GM03348 (cell line): ENCODE data around the gene PTGER3.

Experiments used
- DNase-seq: peaks from one replicate; pipeline ENCODE4 v3.0.0; 2012; ENCODE audit warnings: low spot score

The PTGER3 gene

DNA sequence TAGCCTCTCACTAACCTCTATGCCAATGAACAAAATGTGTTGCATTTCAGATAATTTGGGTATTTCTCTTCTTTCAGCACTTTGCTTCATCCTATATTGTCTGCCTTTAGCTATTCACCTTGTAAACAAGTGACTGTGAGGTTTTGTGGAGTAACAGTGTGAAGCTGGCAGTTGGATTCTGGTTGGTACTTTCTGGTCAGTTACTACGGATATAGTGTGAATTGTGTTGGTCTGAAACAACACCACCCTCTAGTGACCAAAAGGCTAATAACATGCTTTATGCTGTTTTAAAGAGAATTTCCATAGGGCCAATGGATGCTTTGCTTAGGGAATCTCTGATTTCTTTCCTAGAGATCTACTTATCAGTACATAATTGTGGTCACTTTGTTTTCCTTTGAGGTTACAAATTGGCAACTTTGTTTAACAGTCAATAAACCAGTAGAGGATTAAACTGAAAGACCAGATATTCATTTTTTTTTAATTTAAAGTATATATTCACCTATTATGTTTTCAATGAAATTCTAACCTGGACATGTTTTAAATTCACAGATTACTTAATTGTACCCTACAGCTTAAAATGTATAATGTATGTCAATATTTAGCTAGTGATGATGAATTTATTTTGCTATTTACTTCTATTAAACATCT lies 2.5 kb upstream of the PTGER3 start:
- peak; percentile 75 for DNase-seq

DNA sequence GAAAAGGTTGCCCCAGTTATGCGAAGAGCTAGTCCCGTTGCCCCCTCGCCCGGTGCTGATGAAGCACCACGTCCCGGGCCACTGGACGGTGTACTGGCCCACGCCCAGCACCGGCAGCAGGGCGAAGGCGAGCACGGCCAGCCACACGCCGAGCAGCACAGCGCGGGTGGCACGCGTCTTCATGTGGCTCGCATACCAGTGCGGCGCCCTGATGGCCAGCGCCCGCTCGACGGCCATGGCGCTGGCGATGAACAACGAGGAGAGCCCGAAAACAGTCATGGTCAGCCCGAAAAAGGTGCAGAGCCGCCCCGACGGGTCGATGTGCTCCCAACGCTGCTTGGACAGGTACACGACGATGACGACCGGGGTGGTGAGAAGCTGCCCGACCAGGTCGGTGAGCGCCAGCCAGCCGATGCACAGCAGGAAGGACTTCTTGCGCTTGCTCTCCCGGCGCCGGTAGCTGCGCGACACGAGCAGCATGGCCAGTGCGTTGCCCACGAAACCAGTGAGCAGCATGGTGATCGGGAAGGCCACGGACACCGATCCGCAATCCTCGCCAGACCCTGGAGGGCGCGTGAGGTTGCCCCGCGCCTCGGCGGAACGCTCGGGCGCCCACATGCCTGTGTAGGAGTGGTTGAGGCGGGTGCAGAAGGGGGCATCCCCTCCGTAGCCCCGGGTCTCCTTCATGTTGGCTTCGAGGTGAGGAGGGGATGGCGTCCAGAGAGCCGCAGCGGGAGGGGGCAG lies 553 bp downstream of the PTGER3 start:
- DNase-seq = peak; percentile 55

DNA sequence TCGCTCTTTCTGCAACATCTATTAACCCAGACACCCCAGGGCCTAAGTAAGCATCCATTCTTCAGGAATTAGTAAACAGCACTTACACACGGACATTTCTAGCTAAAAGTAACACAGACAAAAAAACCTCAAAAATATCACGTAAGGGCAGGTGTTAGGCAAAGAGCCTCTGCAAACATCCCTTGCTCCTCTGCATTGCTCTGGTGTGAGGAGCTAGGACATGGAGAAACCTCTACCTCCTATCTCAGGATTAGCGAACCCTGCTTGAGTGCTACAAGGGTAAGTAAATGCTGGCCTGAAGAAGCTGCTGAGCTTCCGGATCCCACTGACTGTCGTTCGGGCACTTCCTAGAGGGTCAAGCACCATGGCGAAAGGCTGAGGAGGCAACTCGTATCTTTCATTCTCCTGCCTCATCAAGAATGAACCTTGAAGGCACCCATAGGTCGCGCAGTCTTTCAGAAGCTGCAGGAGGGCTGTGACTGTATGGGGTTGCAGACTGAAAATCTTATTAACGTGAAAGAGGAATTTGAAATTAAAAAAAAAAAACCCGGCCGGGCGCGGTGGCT lies 2.1 kb downstream of the PTGER3 start:
- no peak for DNase-seq

DNA sequence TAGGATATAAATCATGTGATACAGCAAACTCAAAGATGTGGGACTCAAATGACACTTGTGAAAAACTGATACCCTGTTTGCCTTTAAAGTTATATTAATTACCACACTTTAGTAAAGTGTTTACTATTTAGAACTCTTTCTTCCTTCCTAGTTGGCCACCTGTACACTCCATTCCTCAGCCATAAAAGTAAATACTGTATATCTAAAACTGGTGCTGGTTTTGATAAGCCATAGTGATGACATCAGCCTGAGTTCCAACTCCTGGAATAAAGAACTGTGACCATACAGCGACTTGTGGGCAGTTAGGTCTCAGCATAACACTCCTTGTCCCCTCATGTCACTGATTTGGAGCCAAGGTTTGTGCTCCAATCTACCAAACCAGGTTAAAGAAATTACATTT lies 2.8 kb downstream of the PTGER3 start:
- no peak for DNase-seq

DNA sequence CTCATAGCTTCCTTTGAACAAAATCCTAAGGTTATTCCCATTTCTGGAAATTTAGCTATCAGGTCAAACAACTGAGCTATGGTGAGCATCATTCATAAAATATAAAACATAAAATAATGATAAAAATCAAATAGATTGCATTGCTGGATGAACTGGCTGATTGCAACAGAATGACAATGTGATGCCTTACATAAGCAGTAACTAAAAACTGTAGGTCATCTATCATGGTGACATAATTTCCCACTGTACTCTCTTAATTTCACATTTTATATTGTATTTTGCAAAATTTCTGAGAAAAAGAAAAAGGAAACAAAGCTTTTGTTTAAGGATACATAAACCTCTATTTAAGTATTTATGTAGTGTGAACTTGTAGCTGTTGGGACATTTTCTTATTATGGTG lies 4.6 kb downstream of the PTGER3 start:
- no peak for DNase-seq

DNA sequence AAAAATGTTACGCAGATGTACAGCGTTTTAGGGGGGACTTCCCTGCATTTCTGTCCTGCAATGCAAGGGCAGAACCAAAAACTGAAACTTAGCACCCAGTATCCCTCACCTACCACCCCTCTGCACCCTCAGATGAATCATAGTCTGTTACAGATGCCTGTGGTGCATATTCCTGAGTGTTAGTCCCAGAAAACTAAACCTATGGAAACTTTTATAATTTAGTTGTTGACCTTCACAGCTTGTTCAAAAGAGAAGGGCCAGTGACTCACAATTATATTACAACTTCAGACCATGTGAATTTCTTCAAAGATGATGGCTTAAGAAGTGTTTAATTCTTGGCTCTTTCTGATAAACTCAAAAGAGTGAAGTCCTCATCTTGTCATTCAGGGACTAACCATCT lies 5.8 kb downstream of the PTGER3 start:
- DNase-seq = no peak

DNA sequence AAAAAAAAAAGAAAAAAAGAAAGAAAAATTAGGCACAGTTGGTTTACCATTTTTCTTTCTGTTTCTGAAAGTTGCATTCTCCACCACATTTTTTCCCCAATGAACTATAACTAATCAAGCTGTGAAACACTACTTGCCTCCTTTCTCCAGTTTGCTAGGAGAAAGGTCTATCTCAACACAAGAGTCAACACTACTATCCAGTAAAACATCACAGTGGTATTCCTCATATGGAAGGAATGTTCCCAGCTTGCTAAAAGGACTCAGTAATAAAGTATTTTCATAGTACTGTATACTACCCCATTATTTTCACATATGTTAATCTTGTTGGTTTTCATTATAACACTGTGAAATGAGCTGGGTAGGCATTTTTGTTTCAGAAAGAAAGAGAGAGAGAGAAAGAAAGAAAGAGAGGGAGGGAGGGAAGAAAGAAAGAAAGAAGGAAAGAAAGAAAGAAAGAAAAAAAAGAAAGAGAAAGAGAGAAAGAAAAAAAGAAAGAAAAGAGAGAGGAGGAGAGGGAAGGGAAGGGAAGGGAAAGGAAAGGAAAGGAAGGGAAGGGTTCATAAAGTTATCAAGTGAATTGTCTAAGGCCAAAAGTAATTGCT lies 7.9 kb downstream of the PTGER3 start:
- peak; percentile 31 for DNase-seq

DNA sequence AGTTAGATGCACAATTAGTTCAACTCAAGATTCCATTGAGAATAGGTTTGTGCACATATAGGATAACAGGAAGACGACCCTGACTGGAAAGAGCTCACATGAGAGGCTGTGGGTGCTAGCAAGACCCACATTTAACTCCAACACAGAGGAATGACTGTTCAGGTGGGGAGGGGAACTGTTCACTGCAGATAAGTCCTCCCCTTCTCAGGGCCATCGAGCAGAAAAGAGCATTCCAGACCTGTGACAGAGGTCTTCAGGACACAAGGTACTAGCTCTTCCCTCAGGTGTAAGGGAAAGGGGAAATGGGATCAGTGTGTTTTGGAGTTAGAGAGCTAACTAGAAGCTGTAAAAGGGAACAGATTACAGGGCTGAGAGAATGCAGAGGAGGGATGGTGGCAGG lies 8.7 kb downstream of the PTGER3 start:
- no peak for DNase-seq

DNA sequence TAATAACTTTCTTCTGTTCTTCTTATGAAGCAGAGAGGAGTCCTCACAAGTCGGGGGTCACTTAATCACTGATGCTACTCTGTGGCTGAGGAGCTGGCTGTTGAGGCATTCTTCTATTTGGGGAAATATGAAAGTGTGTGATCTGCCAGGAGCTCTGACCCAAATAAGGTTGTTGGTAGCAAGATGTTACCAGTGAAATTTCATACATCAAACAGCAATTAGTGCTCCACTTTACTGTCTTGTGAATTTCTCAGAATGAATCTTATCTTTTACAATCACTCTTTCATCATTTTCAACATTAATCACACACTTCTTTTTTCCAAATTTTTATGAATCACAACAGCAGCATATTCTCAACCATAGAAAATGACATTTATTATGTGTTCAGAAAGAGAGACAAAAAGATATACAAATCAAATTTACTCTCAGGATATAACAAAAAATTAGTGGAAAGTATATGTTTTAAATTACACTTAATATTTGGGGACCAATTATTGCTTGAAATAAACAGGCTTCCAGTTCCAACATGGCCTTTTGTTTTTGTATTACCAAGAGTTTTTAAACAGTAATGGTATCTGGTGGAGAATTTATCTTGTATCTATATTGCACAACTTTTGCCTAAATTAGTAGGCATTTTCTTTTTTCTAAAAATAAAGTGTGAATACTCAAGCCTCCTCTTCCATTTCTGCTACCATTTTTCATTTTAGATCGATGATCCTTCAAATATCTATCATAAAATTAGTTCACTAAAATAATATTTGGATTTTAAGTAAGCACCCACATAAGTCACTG lies 9.6 kb downstream of the PTGER3 start:
- DNase-seq = no peak

DNA sequence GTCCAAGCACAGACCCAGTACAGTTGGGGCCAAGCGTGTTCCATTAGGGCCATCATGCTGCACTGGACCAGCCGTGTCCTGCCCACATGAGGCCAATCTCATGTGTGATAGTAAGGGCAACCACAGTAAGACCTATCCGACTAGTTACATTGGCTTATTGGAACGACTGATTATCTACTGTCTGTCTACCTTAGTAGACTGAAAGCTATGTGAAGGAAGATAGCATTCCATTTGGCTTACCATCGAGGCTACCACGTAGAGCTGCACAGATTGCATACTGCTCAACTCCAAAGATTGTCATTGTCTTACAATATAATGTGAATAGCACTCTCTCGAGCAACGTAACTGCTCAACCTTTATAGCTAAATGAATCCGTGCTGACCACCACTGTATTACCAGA lies 10.6 kb downstream of the PTGER3 start:
- DNase-seq = no peak

DNA sequence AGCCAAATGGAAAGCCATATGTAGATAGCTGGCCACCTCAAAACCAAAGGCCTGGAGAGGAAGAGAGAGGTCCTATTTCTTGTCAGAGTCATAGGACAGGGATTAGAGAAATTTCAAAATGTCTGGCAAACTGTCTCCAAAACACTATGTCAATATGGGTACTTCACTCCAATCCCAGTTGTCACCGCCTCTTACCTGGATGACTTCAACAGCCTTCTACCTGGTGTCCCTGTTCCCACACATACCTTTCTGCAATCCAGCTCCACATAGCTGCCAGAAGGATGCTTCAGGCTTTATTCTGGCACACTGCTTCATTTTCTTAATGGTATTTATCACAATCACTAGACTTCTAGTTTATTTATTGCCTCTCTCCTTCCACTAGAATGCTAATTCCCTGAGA lies 14.5 kb downstream of the PTGER3 start:
- no peak for DNase-seq

DNA sequence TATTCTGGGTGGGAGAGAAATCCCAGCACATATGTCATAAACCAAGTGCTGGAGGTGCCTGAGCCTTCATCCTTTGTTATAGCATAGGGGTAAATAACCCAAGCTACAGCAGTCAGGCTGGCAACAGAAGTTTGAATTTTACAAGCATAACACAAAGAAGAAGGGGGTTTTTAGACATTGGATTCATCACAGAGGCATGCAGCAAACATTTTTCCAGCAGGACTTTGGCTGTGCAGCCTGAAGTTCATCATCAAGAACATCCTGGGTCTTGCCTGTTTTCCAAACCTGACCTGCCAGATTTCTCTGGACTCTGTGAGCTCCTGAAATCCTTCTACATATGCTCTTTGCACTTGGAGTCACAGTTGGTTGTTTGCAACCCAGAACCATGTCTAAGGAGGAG lies 16.2 kb downstream of the PTGER3 start:
- DNase-seq = peak; percentile 53

DNA sequence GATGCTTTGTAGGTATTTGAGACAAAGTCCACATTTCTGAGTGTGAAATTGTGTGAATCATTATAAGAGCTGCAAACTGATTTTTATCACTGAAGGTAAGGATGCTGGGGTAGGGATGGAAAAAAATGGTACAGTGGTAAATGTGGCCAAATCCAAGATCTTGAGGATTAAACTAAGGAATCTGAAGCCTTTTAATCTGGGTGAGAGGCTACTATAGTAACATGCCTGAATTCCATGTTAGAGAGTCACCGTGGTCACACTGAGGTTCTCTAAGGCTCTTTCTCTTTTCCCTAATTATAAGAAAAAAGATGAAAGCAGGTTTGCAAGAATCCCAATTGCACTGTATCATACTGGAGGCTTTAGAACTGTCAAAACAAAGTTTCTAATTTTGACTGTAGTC lies 17.6 kb downstream of the PTGER3 start:
- DNase-seq = peak; percentile 47

DNA sequence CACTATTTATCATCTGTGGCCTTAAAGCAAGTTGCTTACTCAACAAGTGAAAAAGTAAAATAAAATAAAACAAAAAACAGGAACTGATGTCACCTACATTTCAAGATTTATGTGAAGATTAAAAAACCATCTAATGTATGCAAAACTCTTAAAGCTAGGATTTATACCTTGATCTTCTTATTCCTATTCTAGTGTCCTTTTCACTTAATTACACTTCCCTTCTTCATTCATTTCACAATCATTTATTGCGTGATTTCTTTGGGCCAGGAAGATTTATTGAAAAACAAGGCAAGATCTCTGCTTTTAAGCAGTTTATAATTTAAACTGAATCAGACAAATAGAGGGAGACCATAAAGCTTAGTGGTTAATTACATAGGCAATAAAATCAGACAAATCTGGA lies 18.6 kb downstream of the PTGER3 start:
- no peak for DNase-seq

DNA sequence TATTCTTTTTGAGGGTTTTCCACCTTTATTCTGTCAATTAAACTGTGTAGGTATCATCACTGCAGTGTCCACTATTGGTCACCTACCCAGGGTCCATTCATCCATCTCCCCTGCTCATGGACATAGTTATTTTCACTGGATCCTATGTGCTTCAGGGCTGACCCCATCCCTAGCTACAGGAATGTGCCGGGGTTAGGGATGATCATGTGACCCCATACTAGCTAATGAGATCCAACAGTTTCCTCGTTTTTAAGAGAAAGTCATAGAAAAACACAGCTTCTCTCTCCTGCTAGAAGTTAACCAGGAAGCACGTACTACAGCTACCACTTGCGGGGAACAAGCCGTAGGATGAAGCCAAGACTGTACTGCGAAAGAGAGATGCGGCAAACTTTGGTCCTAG lies 19.6 kb downstream of the PTGER3 start:
- no peak for DNase-seq

DNA sequence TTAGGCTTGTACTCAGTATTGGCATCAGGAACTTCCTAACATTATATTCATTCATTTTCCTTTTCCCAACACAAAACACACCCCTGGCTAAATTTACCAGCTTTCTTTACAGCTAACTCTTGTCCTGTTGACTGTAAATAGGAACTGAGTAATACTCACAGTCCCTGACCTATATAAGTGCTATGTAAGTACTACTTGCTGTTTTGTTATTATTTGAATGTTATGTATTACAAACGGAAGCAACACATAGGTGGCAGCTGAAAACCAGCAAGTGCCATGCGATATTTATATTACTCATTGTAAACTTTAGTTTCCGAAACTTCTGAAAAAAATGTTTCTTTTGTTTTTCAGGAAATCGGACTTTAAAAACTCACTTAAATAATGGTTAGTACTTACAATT lies 21.5 kb downstream of the PTGER3 start:
- no peak for DNase-seq

DNA sequence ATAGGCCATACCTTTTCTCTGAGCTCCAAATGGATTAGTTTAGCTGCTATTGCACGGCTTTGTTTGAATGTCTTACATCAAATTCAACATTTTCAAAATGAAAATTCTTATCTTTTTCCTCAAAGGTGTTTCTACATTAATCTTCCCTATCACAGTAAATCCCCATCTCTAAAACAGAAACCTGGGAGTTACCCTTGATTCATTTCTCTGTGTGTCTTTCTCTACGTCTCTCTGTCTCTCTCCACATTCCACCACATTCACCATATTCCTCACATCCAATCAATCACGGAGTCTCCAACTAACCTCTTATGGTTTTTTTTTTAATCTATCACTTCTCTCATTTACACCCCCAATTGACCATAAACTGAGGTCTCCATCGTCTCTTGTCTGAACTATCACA lies 24.1 kb downstream of the PTGER3 start:
- DNase-seq = no peak

DNA sequence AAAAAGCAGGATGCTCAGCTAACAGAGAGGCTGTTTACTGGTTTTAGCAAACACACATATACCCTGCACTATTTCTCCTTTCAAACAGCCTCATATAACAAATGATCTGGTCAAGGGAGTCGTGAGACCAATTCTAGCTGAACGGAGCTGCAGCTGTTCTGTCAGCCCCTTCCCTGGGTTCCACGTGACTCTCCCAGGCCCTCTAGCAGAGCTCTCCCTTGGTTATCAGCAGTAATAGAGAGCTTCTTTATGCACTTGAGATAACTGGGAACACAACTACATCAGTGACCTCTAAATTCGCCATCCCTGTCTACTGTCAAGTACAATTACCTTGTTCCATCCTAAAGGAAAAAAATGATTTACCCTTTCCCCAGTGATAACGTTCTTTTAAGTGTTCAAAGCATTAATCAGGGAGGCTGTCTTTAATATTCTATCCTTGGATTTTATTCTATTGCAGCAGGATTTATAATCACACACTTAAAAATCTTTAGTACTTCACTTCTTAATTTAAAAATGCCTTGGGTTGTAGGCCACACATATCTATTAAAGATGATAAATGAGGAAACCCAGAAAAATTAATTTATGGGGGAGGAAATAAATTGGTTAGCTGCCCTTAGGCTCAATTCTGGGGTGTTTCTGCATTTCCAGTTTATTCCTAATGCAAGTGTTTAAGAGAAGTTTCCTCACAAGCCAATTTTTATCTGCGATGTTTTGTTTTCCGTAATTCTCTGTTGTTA lies 28.2 kb downstream of the PTGER3 start:
- DNase-seq = no peak

DNA sequence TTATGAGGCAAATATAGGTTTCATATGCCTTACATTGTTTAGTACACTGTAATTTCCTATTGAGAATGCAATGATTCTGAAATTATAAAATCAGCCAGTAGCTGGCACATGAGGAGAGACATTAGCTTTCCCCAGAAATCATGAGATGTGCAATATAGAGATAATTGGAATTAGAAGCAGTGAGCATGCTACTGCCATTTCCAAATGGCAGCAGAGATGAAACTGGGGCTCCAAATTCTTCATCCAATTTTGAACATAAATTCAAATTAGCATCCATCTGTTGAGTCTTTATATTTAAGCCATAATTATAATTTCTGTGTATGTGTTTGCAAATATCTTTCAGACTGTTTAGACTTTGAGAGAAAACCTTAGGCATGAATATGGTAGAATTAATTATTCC lies 28.8 kb downstream of the PTGER3 start:
- no peak for DNase-seq

DNA sequence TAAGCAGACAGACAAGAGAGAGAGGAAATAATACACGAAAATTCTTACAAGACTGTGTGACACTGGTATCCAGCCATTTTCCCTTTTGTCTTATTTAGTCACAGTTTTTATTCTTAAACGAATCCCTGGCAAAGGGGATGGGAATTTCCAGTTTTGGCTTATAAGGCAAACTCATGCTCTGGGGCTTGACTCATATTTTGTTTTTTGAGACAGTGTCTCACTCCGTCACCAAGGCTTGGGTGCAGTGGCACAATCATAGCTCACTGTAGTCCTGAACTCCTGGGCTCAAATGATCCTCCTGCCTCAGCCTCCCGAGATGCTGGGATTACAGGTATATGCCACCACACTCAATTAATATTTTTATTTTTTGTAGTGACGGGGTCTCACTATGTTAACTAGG lies 31.9 kb downstream of the PTGER3 start:
- no peak for DNase-seq

DNA sequence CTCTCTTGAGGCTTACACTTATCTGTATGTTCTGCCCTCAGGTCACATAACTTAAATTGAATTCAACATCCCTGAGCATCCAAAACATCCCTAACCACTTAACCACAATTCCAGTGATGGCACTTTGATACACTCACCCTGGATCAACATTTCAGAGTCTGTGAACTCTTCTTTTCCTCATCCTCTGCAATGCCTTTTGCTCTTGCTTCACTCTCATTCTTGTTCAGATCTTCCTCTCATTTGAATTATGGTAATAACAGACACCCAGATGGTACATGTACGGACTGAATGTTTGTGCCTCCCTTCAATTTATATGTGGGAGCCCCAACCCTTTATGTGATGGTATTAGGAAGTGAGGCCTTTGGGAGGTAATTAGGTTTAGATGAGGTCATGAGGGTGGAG lies 33.4 kb downstream of the PTGER3 start:
- peak; percentile 37 for DNase-seq
